HEK293T (cell line): ENCODE measurements around the gene MAGEA8.
"Not testable (repeated sequence)": the region's sequence is repeated elsewhere in the genome, so short reads cannot be mapped to it uniquely, and the experiment has no call there.

Source experiments
- ARNT ChIP-seq: fragments of 450-650 bp; IDR thresholded peaks from 2 replicates; pipeline ENCODE4 v1.6.1; 2017; ENCODE audit warnings: mild to moderate bottlenecking
- BHLHE40 ChIP-seq: fragments of 450-650 bp; IDR thresholded peaks from 2 replicates; pipeline ENCODE4 v1.6.1; 2016; ENCODE audit warnings: mild to moderate bottlenecking, moderate library complexity, borderline replicate concordance
- CTBP1 ChIP-seq: fragments of 450-650 bp; IDR thresholded peaks from 2 replicates; pipeline ENCODE4 v1.6.1; 2016; ENCODE audit warnings: borderline replicate concordance
- ELF4 ChIP-seq: fragments of 450-650 bp; IDR thresholded peaks from 2 replicates; pipeline ENCODE4 v1.6.1; 2017; ENCODE audit warnings: antibody characterized with exemption
- FOXK2 ChIP-seq: fragments of 450-650 bp; IDR thresholded peaks from 2 replicates; pipeline ENCODE4 v1.6.1; 2016; ENCODE audit warnings: mild to moderate bottlenecking
- L3MBTL2 ChIP-seq: fragments of 450-650 bp; conservative IDR thresholded peaks from 2 replicates; pipeline ENCODE4 v1.6.1; 2016; ENCODE audit warnings: mild to moderate bottlenecking
- LEF1 ChIP-seq: fragments of 450-650 bp; IDR thresholded peaks from 2 replicates; pipeline ENCODE4 v1.6.1; 2017; ENCODE audit warnings: mild to moderate bottlenecking, borderline replicate concordance
- NFRKB ChIP-seq: fragments of 450-650 bp; IDR thresholded peaks from 2 replicates; pipeline ENCODE4 v1.6.1; 2016; ENCODE audit warnings: mild to moderate bottlenecking, moderate library complexity
- SP1 ChIP-seq: fragments of 450-650 bp; IDR thresholded peaks from 2 replicates; pipeline ENCODE4 v1.6.1; 2017
- SUZ12 ChIP-seq: fragments of 450-650 bp; IDR thresholded peaks from 2 replicates; pipeline ENCODE4 v1.6.1; 2016; ENCODE audit warnings: mild to moderate bottlenecking
- ZNF384 ChIP-seq: fragments of 450-650 bp; IDR thresholded peaks from 2 replicates; pipeline ENCODE4 v1.6.1; 2016

- not testable (repeated sequence) for TF ChIP-seq SUZ12, BHLHE40, ARNT, LEF1, L3MBTL2, SP1, ELF4, ZNF384, NFRKB, CTBP1, FOXK2
These were observed 42.9 kb downstream of the MAGEA8 start for GRCh38 chrX:149923836-149924235.
